Measurements from ENCODE around the gene UROS. TPM values are rescaled to one million over a fixed set of nuclear protein-coding genes. Genes with fewer than 3 reads are reported as not detected.

UROS gene
- total RNA-seq, 1 donor from 2014 or later, result 82.5 TPM

- H3K4me3 ChIP-seq (ENCODE audit: low read depth, low read length), result no peak overlapping the region
- no peak for DNase-seq (ENCODE audit: low read depth)
- peaks cover 17% of the 10 kb centered on the region for H3K27me3 ChIP-seq (ENCODE audit: control insufficient read depth, insufficient read depth, low read length)
- no peak for TF ChIP-seq CTCF (IDR thresholded peaks at IDR 0.05; ENCODE audit: insufficient read depth, low read length, poor library complexity, severe bottlenecking)
- no peaks in the 10 kb centered on the region for H3K36me3 ChIP-seq (ENCODE audit: control insufficient read depth, insufficient read depth, low read length)
These were observed 50.8 kb downstream of the UROS start for GRCh38 chr10:125772112-125772863.

- Histone ChIP-seq H3K4me3 (ENCODE audit: low read depth, low read length) (no peak overlapping the region), H3K36me3 (ENCODE audit: control insufficient read depth, insufficient read depth, low read length) (no peaks in the 10 kb centered on the region), H3K27me3 (ENCODE audit: control insufficient read depth, insufficient read depth, low read length) (peaks cover 12% of the 10 kb centered on the region)
- no peak for TF ChIP-seq CTCF (IDR thresholded peaks at IDR 0.05; ENCODE audit: insufficient read depth, low read length, poor library complexity, severe bottlenecking)
- DNase-seq (ENCODE audit: low read depth), result no peak
These were observed 52.2 kb downstream of the UROS start for GRCh38 chr10:125770844-125771243.

- H3K27me3 ChIP-seq (ENCODE audit: control insufficient read depth, insufficient read depth, low read length), result peaks cover 2% of the 10 kb centered on the region
- H3K4me3 ChIP-seq (ENCODE audit: low read depth, low read length), result no peak overlapping the region
- no peaks in the 10 kb centered on the region for H3K36me3 ChIP-seq (ENCODE audit: control insufficient read depth, insufficient read depth, low read length)
- DNase-seq (ENCODE audit: low read depth), result no peak
- no peak for TF ChIP-seq CTCF (IDR thresholded peaks at IDR 0.05; ENCODE audit: insufficient read depth, low read length, poor library complexity, severe bottlenecking)
These were observed 53.9 kb downstream of the UROS start for GRCh38 chr10:125769175-125769574.

GRCh38 chr10:125768219-125768855, 54.7 kb downstream of the UROS start:
- no peaks in the 10 kb centered on the region for H3K27me3 ChIP-seq (ENCODE audit: control insufficient read depth, insufficient read depth, low read length)
- H3K36me3 ChIP-seq (ENCODE audit: control insufficient read depth, insufficient read depth, low read length), result no peaks in the 10 kb centered on the region
- TF ChIP-seq CTCF (IDR thresholded peaks at IDR 0.05; ENCODE audit: insufficient read depth, low read length, poor library complexity, severe bottlenecking), result no peak
- no peak for DNase-seq (ENCODE audit: low read depth)
- H3K4me3 ChIP-seq (ENCODE audit: low read depth, low read length), result no peak overlapping the region

- Histone ChIP-seq H3K4me3 (ENCODE audit: low read depth, low read length) (no peak overlapping the region), H3K27me3 (ENCODE audit: control insufficient read depth, insufficient read depth, low read length) (no peaks in the 10 kb centered on the region), H3K36me3 (ENCODE audit: control insufficient read depth, insufficient read depth, low read length) (peaks cover 1% of the 10 kb centered on the region)
- no peak for DNase-seq (ENCODE audit: low read depth)
- no peak for TF ChIP-seq CTCF (IDR thresholded peaks at IDR 0.05; ENCODE audit: insufficient read depth, low read length, poor library complexity, severe bottlenecking)
These were observed 56.5 kb downstream of the UROS start for GRCh38 chr10:125766511-125766910.
